Activated naive CD4-positive, alpha-beta T cell treated with anti-CD3 and anti-CD28 coated beads for 36 hours (primary cell): ENCODE results near the gene KLHDC7B. TPM values are rescaled to one million over a fixed set of nuclear protein-coding genes. Genes with fewer than 3 reads are reported as not detected.
A peak's percentile ranks its signal among the peaks of the same experiment; 100 is the strongest.

ENCODE experiments used
- CTCF ChIA-PET: fragments of 350-600 bp; sonication (Branson Sonifier 250); formaldehyde crosslinking; loops from one replicate; lab custom pipeline; 2021; ENCODE audit warnings: antibody characterized with exemption; lab: Charles Lee
- DNase-seq: peaks from one replicate; pipeline ENCODE4 v3.0.0-alpha.2; 2020
- H3K27ac Mint-ChIP-seq: one replicate; pipeline ENCODE4 v1.8.0; 2021; ENCODE audit warnings: mild to moderate bottlenecking, mixed read lengths
- H3K27me3 Mint-ChIP-seq: one replicate; pipeline ENCODE4 v1.8.0; 2021; ENCODE audit warnings: low read depth, mixed read lengths
- H3K36me3 Mint-ChIP-seq: one replicate; pipeline ENCODE4 v1.8.0; 2021; ENCODE audit warnings: low read depth, mixed read lengths
- H3K4me1 Mint-ChIP-seq: one replicate; pipeline ENCODE4 v1.8.0; 2021; ENCODE audit warnings: low read depth, mixed read lengths
- H3K4me3 Mint-ChIP-seq: one replicate; pipeline ENCODE4 v1.8.0; 2021; ENCODE audit warnings: mild to moderate bottlenecking, moderate library complexity, mixed read lengths
- H3K9me3 Mint-ChIP-seq: one replicate; pipeline ENCODE4 v1.8.0; 2021; ENCODE audit warnings: mixed read lengths
- intact Hi-C: fragments of 100-400 bp; cut with micrococcal nuclease; formaldehyde crosslinking; loops from one replicate; pipeline ENCODE4 v1.15.1; 2023
- total RNA-seq, 2 experiments: library from RNA; stranded (reverse); gene quantifications; one replicate each; pipeline ENCODE4 v1.2.3, GENCODE V29; 2021

Gene KLHDC7B
- total RNA-seq: 1 to 10 TPM; 7.4 to 7.6 TPM

DNA sequence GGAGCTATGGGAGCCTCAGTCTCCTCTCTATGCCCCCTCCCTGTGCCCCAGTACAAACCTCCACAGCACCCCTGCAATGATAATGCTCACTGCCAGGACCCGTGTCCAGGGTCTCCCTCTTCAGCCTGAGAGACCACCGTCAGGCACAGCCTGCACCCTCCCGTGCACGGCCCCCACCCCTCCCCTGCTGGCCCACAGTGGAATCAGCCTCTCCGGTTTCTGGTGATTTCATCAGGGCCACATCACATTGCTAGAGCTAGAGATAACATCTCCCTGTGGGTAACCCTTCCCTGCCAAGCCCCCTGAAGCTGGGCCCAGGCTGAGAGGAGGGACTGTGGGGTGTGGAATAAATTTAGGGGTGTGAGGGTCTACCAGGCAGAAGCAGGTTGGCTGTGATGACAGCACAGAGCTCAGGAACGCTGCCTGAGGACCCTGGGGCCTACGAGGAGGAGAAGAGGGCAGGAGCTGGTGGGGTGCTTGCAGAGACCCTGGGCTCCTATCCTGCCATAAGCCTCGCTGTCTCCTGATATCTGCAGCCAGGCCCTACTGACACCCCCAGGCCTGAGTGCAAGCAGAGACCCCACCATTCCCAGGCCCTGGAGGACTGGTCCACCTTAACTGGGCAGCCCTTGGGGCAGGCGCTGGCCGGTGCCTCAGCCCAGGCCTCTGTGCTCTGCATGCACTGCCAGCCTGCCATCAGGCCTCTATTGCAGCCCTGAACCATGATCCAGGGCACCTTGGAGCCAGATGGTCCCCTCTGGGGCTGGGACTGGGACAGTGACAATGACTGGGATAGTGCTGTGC, at the start of gene KLHDC7B:
Gene KLHDC7B, plus strand, starts transcription at position 378 of the 804 bp plus-strand sequence. Its CDS starts 345 bp downstream, at position 723.
- DNase-seq: peak; percentile 44
- peaks cover 8% of the 10 kb centered on the region for H3K36me3 Mint-ChIP-seq
- H3K27ac Mint-ChIP-seq: peak within 1 kb of the TSS; percentile 74
- intact Hi-C loops: loop anchor here (2.0 kb wide), 1 partner anchor 19 kb away; no protein-coding TSS in a partner anchor
- CTCF ChIA-PET: interaction anchor here (0.6 to 1.9 kb wide), 6 partner anchors 10 to 75 kb away, joined by 3 to 11 read pairs (median 5); partner anchors contain the start of genes SCO2 and SYCE3
- peak within 1 kb of the TSS; percentile 62 for H3K4me3 Mint-ChIP-seq
- peaks cover 1% of the 10 kb centered on the region for H3K9me3 Mint-ChIP-seq
- H3K27me3 Mint-ChIP-seq: no peaks in the 10 kb centered on the region
- peaks cover 57% of the 10 kb centered on the region for H3K4me1 Mint-ChIP-seq

DNA sequence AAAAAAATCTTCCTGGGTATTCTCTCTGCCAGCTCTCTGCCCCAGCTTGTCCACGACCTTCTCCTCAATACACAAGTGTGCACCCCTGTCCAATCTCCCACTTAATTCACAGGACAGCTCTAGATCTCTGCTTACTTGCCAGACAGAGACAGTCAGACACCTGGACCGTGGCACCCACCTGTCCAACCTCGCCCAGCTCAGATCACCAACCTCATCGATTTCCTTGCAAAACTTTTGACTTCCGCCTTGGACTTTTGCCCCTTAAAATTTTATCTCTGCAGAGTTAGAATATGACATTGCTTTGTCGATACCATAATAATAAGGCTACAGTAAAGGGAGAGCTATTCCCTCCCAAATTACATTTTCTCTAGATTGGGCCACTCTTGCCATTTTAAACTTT, 48.6 kb upstream of the KLHDC7B start:
- CTCF ChIA-PET: interaction anchor here (0.6 to 2.9 kb wide), 16 partner anchors 11 to 245 kb away, joined by 3 to 16 read pairs (median 4); partner anchors contain the start of genes CHKB, LMF2, NCAPH2 and SCO2
- Mint-ChIP-seq H3K27ac (no peak overlapping the region), H3K36me3 (no peaks in the 10 kb centered on the region), H3K4me1 (no peaks in the 10 kb centered on the region), H3K4me3 (no peak overlapping the region), H3K27me3 (no peaks in the 10 kb centered on the region), H3K9me3 (no peaks in the 10 kb centered on the region)
- DNase-seq: no peak
- intact Hi-C loops: loop anchor here (5.0 kb wide), 2 partner anchors 40 to 245 kb away; partner anchors contain the start of gene HDAC10

DNA sequence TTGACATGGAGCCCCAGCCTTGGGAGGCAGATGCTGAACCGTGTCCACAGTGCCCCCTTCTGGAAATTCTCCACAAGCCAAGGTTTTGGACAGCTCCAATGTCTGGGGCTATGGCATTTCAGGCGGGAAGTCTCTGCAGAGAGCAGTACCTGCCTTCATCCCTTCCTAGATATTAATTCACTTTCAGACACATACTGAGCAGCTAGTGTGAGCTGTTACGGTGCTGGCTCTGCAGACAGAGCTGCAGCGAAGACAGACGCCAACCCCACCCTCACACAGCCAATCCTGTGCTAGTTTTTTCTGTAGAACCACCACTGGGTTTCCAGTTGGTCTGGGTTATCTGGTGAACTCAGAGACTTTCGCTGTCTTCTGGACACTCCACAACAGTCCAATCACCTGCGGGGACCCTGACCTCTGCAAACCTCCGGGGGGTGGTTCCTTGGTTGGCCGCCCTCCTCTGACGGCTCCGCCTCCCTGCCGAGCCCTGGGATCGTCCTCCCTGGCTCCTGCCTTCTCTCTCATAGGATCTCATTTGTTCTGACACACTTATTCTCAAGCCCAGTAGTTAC, 47.3 kb upstream of the KLHDC7B start:
- Mint-ChIP-seq H3K4me1 (no peaks in the 10 kb centered on the region), H3K27ac (no peak overlapping the region), H3K4me3 (no peak overlapping the region), H3K9me3 (no peaks in the 10 kb centered on the region), H3K36me3 (no peaks in the 10 kb centered on the region), H3K27me3 (no peaks in the 10 kb centered on the region)
- DNase-seq: peak; percentile 86
- intact Hi-C loops: loop anchor here (1.0 to 5.0 kb wide), 5 partner anchors 24 to 246 kb away; partner anchors contain the start of genes HDAC10, MAPK11 and SBF1
- CTCF ChIA-PET: interaction anchor here (0.9 to 2.9 kb wide), 18 partner anchors 10 to 247 kb away, joined by 3 to 16 read pairs (median 4); partner anchors contain the start of genes HDAC10, LMF2, MIOX and NCAPH2

DNA sequence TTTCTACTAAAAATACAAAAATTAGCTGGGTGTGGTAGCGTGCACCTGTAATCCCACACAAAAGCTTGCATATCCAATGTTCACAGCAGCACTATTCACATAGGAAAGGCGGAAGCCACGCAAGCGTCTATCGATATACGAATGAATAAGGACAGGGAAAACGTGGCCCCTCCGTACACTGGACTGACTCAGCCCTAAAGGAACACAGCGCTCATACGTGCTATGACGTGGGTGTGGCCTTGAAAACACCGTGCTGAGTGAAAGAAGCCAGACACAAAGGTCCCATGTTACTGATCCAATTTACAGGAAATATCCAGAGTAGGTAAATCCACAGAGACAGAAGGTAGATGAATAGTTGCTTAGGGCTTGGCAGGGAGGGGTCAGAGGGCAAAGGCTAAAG, 45.2 kb upstream of the KLHDC7B start:
- H3K4me3 Mint-ChIP-seq: no peak overlapping the region
- no peaks in the 10 kb centered on the region for H3K9me3 Mint-ChIP-seq
- H3K27me3 Mint-ChIP-seq: no peaks in the 10 kb centered on the region
- CTCF ChIA-PET: interaction anchor here (0.6 to 1.5 kb wide), 3 partner anchors 44 to 145 kb away, joined by 3 to 4 read pairs (median 3); no protein-coding TSS in a partner anchor
- intact Hi-C loops: no loop called here
- H3K4me1 Mint-ChIP-seq: no peaks in the 10 kb centered on the region
- no peak for DNase-seq
- no peaks in the 10 kb centered on the region for H3K36me3 Mint-ChIP-seq
- H3K27ac Mint-ChIP-seq: no peak overlapping the region

DNA sequence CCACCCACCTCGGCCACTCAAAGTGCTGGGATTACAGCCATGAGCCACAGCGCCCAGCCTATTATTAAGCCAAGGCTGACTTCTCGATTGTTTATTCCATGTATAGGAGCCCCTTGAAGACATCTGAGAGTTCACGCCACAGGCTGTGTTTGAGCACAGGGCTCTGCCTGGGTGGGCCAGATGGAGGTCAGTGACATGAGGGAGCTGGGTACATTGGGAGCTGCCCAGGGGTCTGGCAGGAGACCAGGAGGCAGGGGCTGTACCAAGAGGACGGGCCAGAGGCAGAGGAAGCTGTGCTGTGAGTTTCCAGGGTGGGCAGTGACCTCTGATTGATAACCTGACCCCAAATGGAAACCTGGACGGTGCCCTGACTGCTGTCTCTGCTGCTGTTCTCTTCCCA, 43.6 kb upstream of the KLHDC7B start:
- no peak overlapping the region for H3K27ac Mint-ChIP-seq
- no peaks in the 10 kb centered on the region for H3K27me3 Mint-ChIP-seq
- peaks cover under 1% of the 10 kb centered on the region for H3K36me3 Mint-ChIP-seq
- peaks cover 4% of the 10 kb centered on the region for H3K4me1 Mint-ChIP-seq
- H3K9me3 Mint-ChIP-seq: no peaks in the 10 kb centered on the region
- no peak overlapping the region for H3K4me3 Mint-ChIP-seq
- CTCF ChIA-PET: interaction anchor here (1.5 kb wide), 1 partner anchor 45 kb away, joined by 4 read pairs; no protein-coding TSS in a partner anchor
- no peak for DNase-seq
- intact Hi-C loops: no loop called here

DNA sequence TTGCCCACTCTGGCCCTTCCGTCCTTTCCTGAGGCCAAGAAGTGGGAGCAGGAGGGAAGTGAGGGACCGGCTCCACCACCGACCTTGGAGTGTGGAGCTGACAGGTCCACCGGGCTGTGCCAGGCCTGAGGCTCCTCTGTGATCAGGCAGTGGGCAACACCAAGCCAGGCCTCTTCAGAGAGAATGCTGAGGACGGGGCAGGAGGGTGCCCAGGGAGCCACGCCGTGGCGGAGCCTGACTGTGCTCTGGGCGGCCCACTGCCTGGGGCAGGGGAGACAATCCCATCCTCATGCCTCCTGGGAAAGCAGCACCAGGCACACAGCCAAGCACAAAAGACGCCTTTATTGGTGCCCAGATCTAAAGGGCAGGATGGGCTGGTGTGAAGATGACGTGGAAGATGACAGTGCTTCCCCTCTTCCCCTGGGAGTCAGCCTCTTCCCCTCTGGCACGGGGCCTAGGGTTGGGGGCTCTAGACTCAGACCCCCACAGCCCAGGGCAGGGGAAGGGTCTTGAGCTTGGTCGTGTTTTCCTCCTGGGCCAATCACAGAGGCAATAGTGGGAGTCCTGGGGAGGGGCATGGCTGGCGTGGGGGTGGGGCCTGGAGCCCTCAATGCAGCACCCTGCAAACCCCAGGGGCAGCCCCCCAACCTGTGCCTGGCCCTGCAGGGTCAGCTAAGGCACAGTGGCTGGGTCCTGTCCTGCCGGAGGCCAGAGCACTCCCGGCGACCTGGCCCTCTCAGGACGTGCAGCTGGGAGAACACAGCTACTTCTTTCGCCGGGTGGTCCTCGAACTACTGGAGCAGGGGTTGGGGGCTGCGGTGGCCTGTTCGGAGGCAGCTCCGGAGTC, 42.8 kb upstream of the KLHDC7B start:
- H3K4me1 Mint-ChIP-seq: peaks cover 4% of the 10 kb centered on the region

DNA sequence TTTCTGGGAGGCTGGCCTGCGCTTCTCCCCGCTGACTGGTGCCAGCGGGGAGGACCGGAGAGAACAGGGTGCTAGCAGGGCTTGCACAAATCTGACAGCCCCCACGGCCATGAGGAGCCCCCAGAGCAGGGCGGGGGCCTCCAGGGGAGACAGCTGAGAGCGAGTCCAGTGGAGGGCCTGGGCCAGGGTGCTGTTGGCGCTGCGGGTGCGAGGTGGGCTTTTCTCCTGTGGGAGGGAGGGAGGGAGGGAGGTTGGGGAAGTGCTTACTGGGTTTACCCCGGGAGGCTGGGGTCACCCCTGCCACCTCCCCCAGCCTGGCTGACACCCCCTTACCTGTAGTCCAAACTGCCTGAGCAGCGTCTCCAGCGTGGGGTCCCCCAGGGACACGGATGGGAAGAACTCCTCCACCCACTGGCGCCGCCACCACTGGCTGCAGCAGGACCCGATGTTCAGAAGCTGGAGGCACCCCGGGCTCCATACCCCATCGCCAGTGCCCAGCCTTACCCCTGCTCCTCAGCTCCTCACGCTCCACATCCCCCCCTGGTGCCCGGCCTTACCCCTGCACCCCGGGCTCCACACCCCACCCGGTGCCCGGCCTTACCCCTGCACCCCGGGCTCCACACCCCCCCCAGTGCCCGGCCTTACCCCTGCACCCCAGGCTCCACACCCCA, 42.1 kb upstream of the KLHDC7B start:
- no peaks in the 10 kb centered on the region for H3K27me3 Mint-ChIP-seq
- no peak overlapping the region for H3K4me3 Mint-ChIP-seq
- H3K9me3 Mint-ChIP-seq: no peaks in the 10 kb centered on the region
- intact Hi-C loops: no loop called here
- no peak for DNase-seq
- CTCF ChIA-PET: interaction anchor here (1.5 kb wide), 1 partner anchor 22 kb away, joined by 3 read pairs; no protein-coding TSS in a partner anchor
- peaks cover 6% of the 10 kb centered on the region for H3K36me3 Mint-ChIP-seq
- H3K27ac Mint-ChIP-seq: no peak overlapping the region
- H3K4me1 Mint-ChIP-seq: peaks cover 4% of the 10 kb centered on the region

More for the DNA sequence above, 42.8 kb upstream of the KLHDC7B start:
- Mint-ChIP-seq H3K27me3 (no peaks in the 10 kb centered on the region), H3K9me3 (no peaks in the 10 kb centered on the region), H3K36me3 (peaks cover 4% of the 10 kb centered on the region), H3K4me3 (no peak overlapping the region), H3K27ac (no peak overlapping the region)
- DNase-seq: no peak
- intact Hi-C loops: no loop called here
- CTCF ChIA-PET: interaction anchor here (1.5 kb wide), 1 partner anchor 23 kb away, joined by 3 read pairs; no protein-coding TSS in a partner anchor

DNA sequence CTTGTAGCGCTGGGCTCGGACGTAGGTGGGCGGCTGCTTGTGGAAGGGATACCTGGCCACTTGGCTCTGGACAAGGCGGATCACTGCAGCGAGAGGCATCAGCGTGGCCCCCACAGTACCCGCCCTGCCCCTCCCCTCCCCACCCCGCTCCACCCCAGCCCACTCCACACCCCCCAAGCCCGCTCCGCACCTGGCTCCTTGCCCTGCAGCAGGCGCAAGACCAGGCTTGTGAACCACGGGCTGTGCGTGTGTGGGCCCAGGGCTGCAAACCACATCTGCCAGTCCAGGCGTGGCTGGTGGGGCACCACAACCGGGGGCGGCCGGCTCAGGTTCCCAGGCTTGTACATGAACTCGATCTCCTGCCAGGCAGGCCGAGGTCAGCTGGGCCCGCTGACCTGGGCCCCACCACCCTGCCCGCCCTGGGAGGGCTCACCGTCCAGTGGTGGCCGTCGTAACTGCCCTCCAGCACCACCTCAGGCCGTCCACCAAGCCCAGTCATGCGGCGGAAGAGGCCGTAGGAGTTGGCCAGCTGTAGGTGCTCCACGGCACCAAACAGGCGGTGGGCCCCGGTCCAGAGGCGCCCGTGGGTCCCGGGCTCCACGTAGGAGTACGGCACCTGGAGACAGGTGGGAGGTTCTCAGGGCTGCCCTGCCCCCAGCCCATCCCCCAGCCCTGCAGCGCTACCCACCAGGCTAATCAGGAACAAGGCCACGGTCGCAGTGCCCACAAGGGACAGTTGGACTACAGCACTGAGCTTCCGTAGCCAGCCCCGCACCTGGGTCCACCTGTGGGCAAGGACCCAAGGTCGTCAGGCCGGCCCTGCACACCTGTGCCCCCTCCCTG, 41.1 kb upstream of the KLHDC7B start:
- intact Hi-C loops: no loop called here
- Mint-ChIP-seq H3K4me3 (no peak overlapping the region), H3K9me3 (no peaks in the 10 kb centered on the region), H3K4me1 (peaks cover 13% of the 10 kb centered on the region), H3K27ac (no peak overlapping the region), H3K36me3 (peaks cover 6% of the 10 kb centered on the region), H3K27me3 (no peaks in the 10 kb centered on the region)
- CTCF ChIA-PET: no interaction called here
- DNase-seq: no peak

DNA sequence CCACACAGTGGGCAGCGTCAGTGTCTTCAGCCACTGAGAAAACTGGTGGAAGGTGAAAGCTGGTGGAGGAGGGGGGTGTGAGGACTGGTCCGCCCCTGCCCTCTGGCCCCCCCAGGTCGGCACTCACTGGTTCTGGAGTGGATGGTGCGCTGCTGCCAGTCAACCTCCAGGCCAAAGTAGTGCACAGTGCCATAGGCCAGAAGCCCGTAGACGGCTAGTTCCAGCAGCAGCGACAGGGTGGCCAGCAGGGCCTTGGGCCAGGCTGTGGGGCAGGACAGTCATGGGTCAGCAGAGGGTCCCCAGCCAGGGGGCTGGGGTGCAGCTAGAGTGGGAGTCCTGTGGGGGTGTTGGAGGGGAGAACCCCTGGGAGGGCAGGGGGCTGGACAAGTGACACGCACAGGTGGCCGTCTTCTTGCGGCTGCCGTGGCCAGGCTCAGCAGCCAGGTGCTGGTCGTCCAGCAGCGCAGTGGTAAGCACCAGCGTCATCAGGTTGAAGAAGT, 40.4 kb upstream of the KLHDC7B start:
- no peak for DNase-seq
- Mint-ChIP-seq H3K9me3 (no peaks in the 10 kb centered on the region), H3K27ac (no peak overlapping the region), H3K4me3 (no peak overlapping the region), H3K27me3 (no peaks in the 10 kb centered on the region), H3K36me3 (peaks cover 6% of the 10 kb centered on the region), H3K4me1 (peaks cover 18% of the 10 kb centered on the region)
- CTCF ChIA-PET: no interaction called here
- intact Hi-C loops: no loop called here

DNA sequence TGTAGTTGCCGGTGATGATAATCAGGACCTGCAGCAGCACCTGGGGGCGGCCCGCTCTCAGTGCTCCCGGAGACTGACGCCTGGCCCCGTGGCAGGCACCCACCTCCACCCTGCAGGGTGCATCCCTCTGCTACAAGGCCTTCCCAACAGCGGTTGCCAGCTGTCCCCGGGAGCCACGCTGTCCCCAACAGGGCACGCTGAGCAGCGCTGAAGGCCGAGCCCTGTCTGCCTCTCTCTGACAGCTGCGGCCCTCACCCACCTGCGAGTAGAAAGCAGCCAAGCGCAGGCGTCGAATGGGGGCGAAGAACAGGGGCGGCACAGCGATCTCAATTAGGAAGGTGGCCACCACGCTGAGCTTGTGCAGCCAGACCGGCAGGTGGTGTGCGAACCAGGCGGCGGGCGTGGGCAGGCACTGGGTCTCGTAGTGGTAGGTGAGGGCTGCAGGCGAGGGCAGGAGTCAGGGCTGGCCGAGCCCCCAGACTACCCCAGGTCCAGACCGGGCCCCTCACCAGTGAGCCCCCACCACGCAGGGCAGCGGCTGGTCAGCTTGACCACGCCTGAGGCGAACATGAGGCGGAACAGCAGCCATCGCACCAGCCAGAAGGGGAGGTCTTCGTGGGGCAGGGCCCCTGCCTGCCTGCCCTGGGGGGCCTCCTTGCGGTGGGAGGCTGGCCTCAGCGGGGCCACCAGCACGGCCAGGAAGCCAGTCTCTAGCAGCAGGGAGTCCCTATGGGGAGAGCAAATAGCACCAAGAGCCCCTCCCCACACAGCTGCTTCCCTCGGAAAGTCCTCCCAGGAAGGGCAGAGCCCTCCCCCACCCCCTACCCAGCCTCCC, 39.7 kb upstream of the KLHDC7B start:
- Mint-ChIP-seq H3K9me3 (no peaks in the 10 kb centered on the region), H3K27ac (no peak overlapping the region), H3K4me1 (peaks cover 18% of the 10 kb centered on the region), H3K4me3 (peak overlapping the region; percentile 96), H3K36me3 (peaks cover 6% of the 10 kb centered on the region), H3K27me3 (no peaks in the 10 kb centered on the region)
- intact Hi-C loops: loop anchor here (2.0 kb wide), 1 partner anchor 31 kb away; the partner anchor contains the start of gene SBF1
- DNase-seq: no peak
- CTCF ChIA-PET: no interaction called here
